Stimulated activated CD4-positive, alpha-beta T cell treated with anti-CD3 and anti-CD28 coated beads, Interleukin-15, amount 100 ng/mL, for 1 hour (primary cell): ENCODE results near the gene HDLBP.

Experiments used
- DNase-seq, 2 donors: peaks; one replicate each; pipeline ENCODE4 v3.0.0-alpha.2; 2020; ENCODE audit warnings: low read depth in 1 of 2, low spot score in 1 of 2

HDLBP gene

DNA sequence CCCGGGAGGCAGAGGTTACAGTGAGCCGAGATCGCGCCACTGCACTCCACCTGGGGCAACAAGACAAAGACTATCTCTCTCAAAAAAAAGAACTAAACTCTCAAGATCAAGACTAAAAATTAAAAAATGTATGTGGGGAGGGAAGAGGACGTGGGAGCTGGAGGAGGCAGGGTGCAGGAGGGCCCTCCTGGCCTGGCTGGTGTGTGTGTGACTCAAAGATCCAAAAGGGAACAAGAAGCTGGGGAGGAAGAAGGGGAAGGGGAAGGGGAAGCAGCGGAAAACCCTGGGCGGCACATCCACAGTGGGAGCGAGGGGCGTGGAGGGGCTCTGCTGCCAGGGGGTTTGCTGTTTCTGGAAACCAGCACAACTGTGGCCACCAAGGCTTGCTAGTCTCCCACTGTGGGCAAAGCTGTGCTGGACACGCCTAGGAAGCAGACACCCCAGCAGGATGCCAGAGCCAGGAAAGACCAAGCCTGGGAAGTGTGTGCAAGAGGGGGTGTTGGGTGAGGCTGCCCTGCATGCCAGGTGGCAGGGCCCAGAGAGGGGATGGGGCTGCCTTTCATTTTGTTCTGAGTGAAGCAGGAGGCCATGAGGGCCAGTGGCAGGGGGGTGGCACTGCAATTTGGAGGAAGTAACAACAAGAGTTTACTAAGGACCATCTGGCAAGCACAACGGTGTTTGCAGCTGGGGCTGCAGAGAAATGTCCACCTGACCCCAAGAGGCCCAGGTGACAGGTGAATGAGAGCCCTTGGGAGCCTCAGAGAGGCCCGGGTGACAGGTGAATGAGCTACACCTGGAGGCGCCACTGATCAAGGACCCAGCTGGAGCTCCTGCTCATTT is 82.5 kb downstream of the HDLBP start:
- no peak for DNase-seq

DNA sequence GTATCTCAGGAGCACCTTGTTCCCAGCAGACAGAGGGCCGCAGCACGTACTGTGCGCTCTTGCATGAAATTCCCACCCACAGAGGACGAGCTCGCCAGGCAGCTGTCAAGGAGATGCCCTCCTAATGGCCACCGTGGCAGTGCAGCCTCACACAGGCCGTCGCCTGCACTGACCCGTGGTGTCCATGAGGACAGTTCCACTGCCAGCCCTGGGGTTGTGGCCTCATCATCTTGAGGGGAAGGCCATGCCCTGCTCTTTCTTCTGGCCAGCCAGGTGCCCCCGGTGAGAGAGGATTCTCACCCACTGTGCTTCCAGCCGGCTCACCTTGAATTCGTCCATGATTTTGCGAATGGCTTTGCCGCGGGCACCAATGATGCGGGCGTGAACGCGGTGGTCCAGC is 85.0 kb downstream of the HDLBP start:
- no peak for DNase-seq

- DNase-seq: no peak
These were observed 85.7 kb downstream of the HDLBP start for GRCh38 chr2:241229563-241230401.

- DNase-seq: no peak
These were observed 86.5 kb downstream of the HDLBP start for GRCh38 chr2:241228860-241229516.

GRCh38 chr2:241228081-241228859 is 87.2 kb downstream of the HDLBP start:
- DNase-seq: no peak

DNA sequence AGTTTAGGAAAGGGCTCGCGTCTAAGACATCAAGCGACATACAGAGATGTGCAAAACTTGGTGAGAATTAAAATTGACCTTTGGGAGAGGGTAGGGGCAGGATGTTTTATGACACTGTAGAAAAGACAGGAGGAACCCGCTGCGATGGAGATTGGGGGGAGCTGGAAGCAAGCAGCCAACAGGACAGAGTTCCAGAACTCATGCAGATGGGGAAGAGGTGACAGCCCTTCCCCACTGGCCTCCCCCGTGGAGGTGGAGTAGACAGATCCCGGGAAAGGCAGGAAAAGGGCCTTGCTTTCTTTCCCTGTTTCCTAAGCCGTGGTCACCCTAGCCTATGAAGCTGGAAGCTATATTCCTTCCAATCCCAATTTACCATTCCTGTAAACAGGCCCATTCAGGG is 87.9 kb downstream of the HDLBP start:
- no peak for DNase-seq

GRCh38 chr2:241226723-241227572 is 88.5 kb downstream of the HDLBP start:
- no peak for DNase-seq

- DNase-seq: no peak
These were observed 89.5 kb downstream of the HDLBP start for GRCh38 chr2:241225983-241226382.

- DNase-seq: no peak
These were observed 89.9 kb downstream of the HDLBP start for GRCh38 chr2:241225545-241225944.

DNA sequence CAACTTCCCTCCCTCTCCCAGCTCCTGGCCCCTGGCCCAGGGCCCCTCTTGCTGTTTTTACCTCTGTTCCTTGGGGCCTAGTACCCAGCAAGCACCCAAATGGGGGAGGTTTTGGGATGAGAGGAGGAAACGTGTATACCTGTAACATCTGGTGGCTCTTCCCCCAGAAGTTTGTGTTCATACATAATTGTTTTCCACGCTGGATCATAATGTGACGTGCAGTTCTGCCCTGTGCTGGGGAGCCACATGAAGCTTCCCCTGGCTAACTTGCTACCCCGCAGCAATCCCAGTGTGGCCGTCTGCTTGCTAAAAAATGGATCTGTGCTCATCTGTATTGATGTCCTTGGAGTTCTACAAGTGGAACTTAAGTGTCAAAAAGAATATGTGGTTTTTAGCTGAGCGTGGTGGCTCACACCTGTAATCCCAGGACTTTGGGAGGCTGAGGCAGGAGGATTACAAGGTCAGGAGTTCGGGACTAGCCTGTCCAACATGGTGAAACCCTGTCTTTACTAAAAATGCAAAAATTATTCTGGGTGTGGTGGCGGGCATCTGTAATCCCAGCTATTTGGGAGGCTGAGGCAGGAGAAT is 90.5 kb downstream of the HDLBP start:
- no peak for DNase-seq

GRCh38 chr2:241224018-241224850 is 91.2 kb downstream of the HDLBP start:
- no peak for DNase-seq

DNA sequence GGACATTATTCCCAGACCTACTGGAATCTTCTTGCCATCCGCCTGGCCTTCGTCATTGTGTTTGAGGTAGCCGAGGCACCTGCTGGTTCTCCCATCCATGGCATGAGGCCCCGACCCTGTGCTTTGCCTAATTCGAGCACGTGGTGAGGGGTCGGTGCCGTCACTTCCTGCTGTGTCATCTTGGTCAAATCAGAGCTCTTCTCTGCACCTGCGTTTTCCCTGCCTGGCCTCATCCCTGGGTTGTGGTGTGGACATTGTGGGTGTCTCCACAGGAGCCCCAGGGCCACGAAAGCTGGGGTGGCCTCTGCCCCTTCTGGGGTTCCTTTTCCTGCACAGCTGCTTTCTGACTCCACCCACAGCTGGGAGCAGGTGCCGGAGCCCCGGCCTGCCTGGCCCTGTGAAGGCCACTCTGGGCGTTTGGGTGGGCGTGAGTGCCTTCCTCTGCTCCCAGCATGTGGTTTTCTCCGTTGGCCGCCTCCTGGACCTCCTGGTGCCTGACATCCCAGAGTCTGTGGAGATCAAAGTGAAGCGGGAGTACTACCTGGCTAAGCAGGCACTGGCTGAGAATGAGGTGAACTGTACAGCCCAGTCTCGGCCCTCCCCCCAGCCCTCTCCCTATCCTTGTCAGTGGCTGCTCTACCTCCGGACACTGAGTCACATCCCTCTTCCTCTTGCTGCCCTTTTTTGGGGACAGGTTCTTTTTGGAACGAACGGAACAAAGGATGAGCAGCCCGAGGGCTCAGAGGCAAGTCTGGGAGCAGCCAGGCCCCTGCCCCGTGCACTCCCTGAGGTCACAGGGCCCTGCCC is 92.1 kb downstream of the HDLBP start:
- DNase-seq: no peak

- DNase-seq: no peak
These were observed 95.6 kb downstream of the HDLBP start for GRCh38 chr2:241219856-241220356.

- no peak for DNase-seq
These were observed 96.5 kb downstream of the HDLBP start for GRCh38 chr2:241219030-241219382.

GRCh38 chr2:241218131-241219029 is 97.1 kb downstream of the HDLBP start:
- peak in 1 of 2 donors; percentile 18 for DNase-seq

- DNase-seq: peak; percentile 11 to 14
These were observed 98.0 kb downstream of the HDLBP start for GRCh38 chr2:241217320-241218031.
